HL-60 (cell line): ENCODE data around the gene RASSF5.

Experiments used
- DNase-seq, 2 experiments: peaks; one replicate each; pipeline ENCODE4 v3.0.0-alpha.2; 2010 to 2020; ENCODE audit warnings: low read depth in 1 of 2, low spot score in 1 of 2
- H3K27ac ChIP-seq: fragments of 250-450 bp; sonication (Bioruptor Pico); replicated peaks from 2 replicates; pipeline ENCODE4 v1.5.1; 2020; ENCODE audit warnings: mild to moderate bottlenecking, moderate library complexity
- H3K27me3 ChIP-seq: fragments of 250-450 bp; sonication (Bioruptor Pico); 2 replicates; pipeline ENCODE4 v1.5.1; 2021; ENCODE audit warnings: mild to moderate bottlenecking, moderate library complexity; ENCODE audit not compliant: insufficient read depth, poor library complexity, severe bottlenecking
- H3K4me3 ChIP-seq: replicated peaks from 2 replicates; pipeline ENCODE4 v1.5.1; 2011; ENCODE audit warnings: mild to moderate bottlenecking, control low read depth, low read length; ENCODE audit not compliant: insufficient read depth
- CTCF ChIP-seq: IDR thresholded peaks from one replicate; pipeline ENCODE4 v1.5.1; 2011; ENCODE audit warnings: low read length, control low read depth, inconsistent platforms; ENCODE audit not compliant: insufficient read depth
- GABPA ChIP-seq: IDR thresholded peaks from 2 replicates; pipeline ENCODE4 v1.6.1; 2012; ENCODE audit warnings: low read depth
- POLR2AphosphoS5 ChIP-seq: IDR thresholded peaks from 2 replicates; pipeline ENCODE4 v1.6.1; 2012; ENCODE audit warnings: low read depth
- REST ChIP-seq: IDR thresholded peaks from 2 replicates; pipeline ENCODE4 v1.6.1; 2012; ENCODE audit warnings: low read depth; ENCODE audit not compliant: insufficient replicate concordance
- SPI1 ChIP-seq: IDR thresholded peaks from 2 replicates; pipeline ENCODE4 v1.6.1; 2012; ENCODE audit warnings: low read depth, mild to moderate bottlenecking, borderline replicate concordance

Gene RASSF5

GRCh38 chr1:206472454-206472853 lies 34.9 kb upstream of the RASSF5 start:
- Histone ChIP-seq H3K27ac (peak overlapping the region; percentile 71), H3K4me3 (peak overlapping the region; percentile 98), H3K27me3 (no peaks in the 10 kb centered on the region)
- peak; percentile 81 to 87 for DNase-seq
- TF ChIP-seq POLR2AphosphoS5: peak; percentile 82
- TF ChIP-seq SPI1: peak; percentile 39; the same call in 1 of the 2 replicates
- TF ChIP-seq REST: no peak
- no peak for TF ChIP-seq CTCF
- peak; percentile 58; the same call in 1 of the 2 replicates for TF ChIP-seq GABPA

GRCh38 chr1:206472886-206473285 lies 34.4 kb upstream of the RASSF5 start:
- H3K27ac ChIP-seq: peak overlapping the region; percentile 63
- peak overlapping the region; percentile 98 for H3K4me3 ChIP-seq
- no peak for TF ChIP-seq REST
- DNase-seq: peak; percentile 62 to 67
- H3K27me3 ChIP-seq: no peaks in the 10 kb centered on the region

- DNase-seq: no peak
- Histone ChIP-seq H3K27me3 (no peaks in the 10 kb centered on the region), H3K27ac (no peak overlapping the region), H3K4me3 (no peak overlapping the region)
- TF ChIP-seq POLR2AphosphoS5 (no peak), SPI1 (no peak), CTCF (no peak), REST (no peak), GABPA (no peak)
Measured at GRCh38 chr1:206476058-206476457, 31.3 kb upstream of the RASSF5 start.

GRCh38 chr1:206476591-206476990 lies 30.7 kb upstream of the RASSF5 start:
- DNase-seq: no peak
- H3K27ac ChIP-seq: no peak overlapping the region
- TF ChIP-seq CTCF: no peak
- TF ChIP-seq GABPA: no peak
- H3K27me3 ChIP-seq: no peaks in the 10 kb centered on the region
- no peak overlapping the region for H3K4me3 ChIP-seq
